Endothelial cell of umbilical vein (primary cell): ENCODE data around the gene BEST2. TPM values are rescaled to one million over a fixed set of nuclear protein-coding genes. Genes with fewer than 3 reads are reported as not detected.

ENCODE experiments used
- BruUV-seq: library from RNA; stranded (reverse); fragments of 400-500 nt; replicated peaks from 2 replicates; lab custom pipeline; 2021; lab: Mats Ljungman, UMichigan
- CTCF ChIA-PET: fragments of 300-600, 350-600 bp; sonication (Branson Sonifier 250); formaldehyde crosslinking; loops from one replicate; lab custom pipeline; 2021; ENCODE audit warnings: antibody characterized with exemption, inconsistent platforms; lab: Charles Lee
- POLR2A ChIA-PET: fragments of 300-600, 350-600 bp; sonication (Branson Sonifier 250); formaldehyde crosslinking; loops from one replicate; lab custom pipeline; 2021; ENCODE audit warnings: antibody characterized with exemption, inconsistent platforms; lab: Charles Lee
- DNase-seq: peaks from one replicate; pipeline ENCODE4 v3.0.0-alpha.2; 2011; ENCODE audit warnings: low read depth, low spot score
- FAIRE-seq: peaks from 2 replicates; lab custom pipeline; 2011; peaks lifted over from hg19 to GRCh38; lab: Jason Lieb, UNC
- H2AFZ ChIP-seq: 2 replicates; pipeline ENCODE4 v1.6.0; 2012; ENCODE audit warnings: low read depth, low read length, control low read depth, inconsistent platforms
- H3K27ac ChIP-seq: 2 replicates; pipeline ENCODE4 v1.5.1; 2011; ENCODE audit warnings: low read depth, mild to moderate bottlenecking, control low read depth, low read length, moderate library complexity; ENCODE audit not compliant: insufficient read depth
- H3K27me3 ChIP-seq, 2 experiments: 2 replicates each; pipeline versions ENCODE4 v1.6.0 to v1.6.1; 2011; ENCODE audit warnings: low read length in 2 of 2, mixed read lengths in 1 of 2; ENCODE audit not compliant: control insufficient read depth in 2 of 2, insufficient read depth in 2 of 2
- H3K36me3 ChIP-seq, 2 experiments: 2 replicates in 1 of 2; 3 replicates in 1 of 2; pipeline ENCODE4 v1.5.1; 2011; ENCODE audit warnings: low read length in 2 of 2, mild to moderate bottlenecking in 1 of 2, moderate library complexity in 1 of 2; ENCODE audit not compliant: control insufficient read depth in 2 of 2, insufficient read depth in 2 of 2; ENCODE audit errors: extremely low read depth in 1 of 2
- H3K4me1 ChIP-seq: 3 replicates; pipeline ENCODE4 v1.5.1; 2011; ENCODE audit warnings: mild to moderate bottlenecking, low read length; ENCODE audit not compliant: control insufficient read depth, insufficient read depth; ENCODE audit errors: extremely low read depth
- H3K4me2 ChIP-seq: 2 replicates; pipeline ENCODE4 v1.6.1; 2011; ENCODE audit warnings: low read length, control low read depth, mixed read lengths; ENCODE audit not compliant: insufficient read depth
- H3K4me3 ChIP-seq, 3 experiments: fragments of 200-600 bp in 1 of 3; sonication (generic), shearing (Covaris generic) in 1 of 3; replicated peaks in 1 of 3; 2 replicates each; pipeline ENCODE4 v1.5.1; 2011 to 2016; ENCODE audit warnings: control low read depth in 3 of 3, low read length in 3 of 3, mild to moderate bottlenecking in 2 of 3, inconsistent platforms in 1 of 3, low read depth in 1 of 3, moderate library complexity in 1 of 3; ENCODE audit not compliant: insufficient read depth in 1 of 3
- H3K79me2 ChIP-seq: 2 replicates; pipeline ENCODE4 v1.6.0; 2012; ENCODE audit warnings: low read length, inconsistent platforms; ENCODE audit not compliant: control insufficient read depth, insufficient read depth
- H3K9ac ChIP-seq: replicated peaks from 2 replicates; pipeline ENCODE3; 2011; ENCODE audit warnings: low read length, control low read depth; ENCODE audit not compliant: insufficient read depth; ENCODE audit errors: extremely low read depth
- H3K9me1 ChIP-seq: replicated peaks from 3 replicates; pipeline ENCODE4 v1.6.0; 2011; ENCODE audit warnings: mild to moderate bottlenecking, low read length; ENCODE audit not compliant: control insufficient read depth, insufficient read depth; ENCODE audit errors: extremely low read depth
- H3K9me3 ChIP-seq: replicated peaks from 2 replicates; pipeline ENCODE4 v1.5.1; 2012; ENCODE audit warnings: low read length, inconsistent platforms; ENCODE audit not compliant: control insufficient read depth, insufficient read depth
- H4K20me1 ChIP-seq: replicated peaks from 2 replicates; pipeline ENCODE3; 2011; ENCODE audit warnings: mild to moderate bottlenecking, low read length; ENCODE audit not compliant: control insufficient read depth, insufficient read depth; ENCODE audit errors: extremely low read depth
- CTCF ChIP-seq, 2 donors: IDR thresholded peaks; 1 replicate in 1 of 2; 2 replicates in 1 of 2; pipeline ENCODE4 v1.5.1; 2011; ENCODE audit warnings: low read length in 2 of 2, mild to moderate bottlenecking in 2 of 2, moderate library complexity in 2 of 2, control low read depth in 1 of 2, inconsistent platforms in 1 of 2, low read depth in 1 of 2; ENCODE audit not compliant: insufficient read depth in 1 of 2; ENCODE audit errors: extremely low read depth in 1 of 2
- EZH2 ChIP-seq: IDR thresholded peaks from 2 replicates; pipeline ENCODE4 v1.6.1; 2012; ENCODE audit warnings: borderline replicate concordance, low read depth, mild to moderate bottlenecking, moderate library complexity, low read length, inconsistent platforms; ENCODE audit not compliant: severe bottlenecking
- FOS ChIP-seq: IDR thresholded peaks from 2 replicates; pipeline ENCODE4 v1.6.1; 2011; ENCODE audit warnings: mild to moderate bottlenecking, low read length, moderate library complexity, borderline replicate concordance; ENCODE audit not compliant: insufficient read depth
- GATA2 ChIP-seq: IDR thresholded peaks from 2 replicates; pipeline ENCODE4 v1.7.0; 2011; ENCODE audit warnings: low read depth, mild to moderate bottlenecking, moderate library complexity, mixed read lengths, low read length; ENCODE audit not compliant: insufficient read length, insufficient read depth
- JUN ChIP-seq: IDR thresholded peaks from 2 replicates; pipeline ENCODE4 v1.6.1; 2011; ENCODE audit warnings: borderline replicate concordance, low read depth; ENCODE audit not compliant: insufficient read length, insufficient read depth
- MYC ChIP-seq: IDR thresholded peaks from one replicate; pipeline ENCODE4 v1.6.1; 2011; ENCODE audit warnings: mild to moderate bottlenecking, low read depth, low read length
- POLR2A ChIP-seq: IDR thresholded peaks from 2 replicates; pipeline ENCODE4 v1.6.1; 2012; ENCODE audit warnings: low read depth, mild to moderate bottlenecking, control low read depth, low read length
- POLR2AphosphoS5 ChIP-seq: IDR thresholded peaks from 2 replicates; pipeline ENCODE4 v1.6.1; 2012; ENCODE audit warnings: low read depth, mild to moderate bottlenecking, control low read depth, low read length, moderate library complexity; ENCODE audit not compliant: insufficient read depth
- dilution Hi-C: fragments of 300-500 bp; cut with MboI; formaldehyde crosslinking; loops from one replicate; pipeline ENCODE4 v1.15.0; 2019; ENCODE audit warnings: low sequenced_read_pairs; ENCODE audit not compliant: extremely low pct_ligation_motif_present
- intact Hi-C: fragments of 100-400 bp; cut with micrococcal nuclease; formaldehyde crosslinking; loops from one replicate; pipeline ENCODE4 v1.10.0; 2022
- polyA plus RNA-seq, 4 experiments: library from polyadenylated mRNA; depleted of rRNA in 3 of 4; stranded (reverse) in 3 of 4; unstranded in 1 of 4; fragments of >200 nt; gene quantifications; 2 replicates each; pipeline versions ENCODE4 v1.2.1 to v1.2.3, GENCODE V29; 2011 to 2012; ENCODE audit warnings: missing spikeins in 1 of 4
- total RNA-seq: library from RNA; stranded (reverse); gene quantifications from 2 replicates; pipeline ENCODE4 v1.2.3, GENCODE V29; 2021
- TF ChIP-seq, protein P1 (sequence below): IDR thresholded peaks from 2 replicates; pipeline ENCODE4 v1.6.1; 2011; ENCODE audit not compliant: insufficient read depth, insufficient read length

BEST2 gene
- total and polyA plus RNA-seq, 2 donors (not counting 3 experiments of a cell fraction or from before 2014, with no cell fraction given): not detected

DNA sequence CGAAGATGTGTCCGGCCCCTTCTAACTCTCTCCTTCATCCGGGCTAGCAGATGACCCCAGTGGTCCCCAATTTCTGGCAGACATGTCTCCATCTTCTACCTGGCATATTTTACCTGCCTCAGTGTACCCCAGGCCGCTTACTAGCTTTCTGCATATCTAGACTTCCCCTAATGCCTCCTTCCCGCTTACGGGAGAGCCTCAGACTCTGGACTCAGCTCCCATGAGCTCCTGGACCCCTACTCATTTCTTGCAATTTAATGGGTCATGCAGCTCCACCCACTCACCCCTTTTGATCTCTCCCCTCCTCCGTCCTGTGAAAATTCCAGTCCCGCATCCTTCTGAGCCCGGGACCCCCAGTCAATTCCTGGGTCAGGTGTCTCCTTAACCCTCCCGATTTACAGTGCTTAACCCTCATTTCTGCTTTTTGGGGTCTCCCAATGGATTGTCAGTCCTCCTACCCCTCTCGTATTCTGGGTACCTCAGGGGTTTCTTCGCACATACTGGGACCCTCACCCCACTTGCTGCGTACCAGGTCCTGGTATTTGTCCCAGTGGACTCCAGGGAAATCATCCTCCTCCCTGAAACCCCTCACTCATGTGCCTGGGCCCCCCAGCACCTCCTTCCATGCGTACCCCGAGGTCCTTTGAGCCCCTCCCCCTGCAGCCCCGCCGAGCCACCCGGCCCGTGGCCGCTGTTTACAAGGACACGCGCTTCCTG, 39.2 kb downstream of the BEST2 start:
- H2AFZ ChIP-seq: no peak overlapping the region
- H4K20me1 ChIP-seq: no peaks in the 10 kb centered on the region
- DNase-seq (no peak), FAIRE-seq (no peak)
- H3K4me1 ChIP-seq: peaks cover 35% of the 10 kb centered on the region
- no peaks in the 10 kb centered on the region for H3K9me3 ChIP-seq
- ChIA-PET POLR2A (interaction anchor here (0.9 to 4.1 kb wide), 13 partner anchors 8 to 359 kb away, joined by 3 to 94 read pairs (median 5); partner anchors contain the start of genes HOOK2, IER2 and STX10), CTCF (interaction anchor here (1.0 to 13.8 kb wide), 5 partner anchors 8 to 57 kb away, joined by 3 to 524 read pairs (median 21); partner anchors contain the start of gene HOOK2)
- intact Hi-C loops: loop anchor here (1.0 kb wide), 1 partner anchor 8 kb away; no protein-coding TSS in a partner anchor
- H3K9ac ChIP-seq: peak overlapping the region; percentile 66
- dilution Hi-C loops: no loop called here
- no TSS peak for BruUV-seq
- H3K4me3 ChIP-seq: peak overlapping the region in 2 of 3 experiments; percentile 37 to 44
- H3K9me1 ChIP-seq: no peaks in the 10 kb centered on the region
- no peak for TF ChIP-seq JUN
- TF ChIP-seq, protein P1, sequence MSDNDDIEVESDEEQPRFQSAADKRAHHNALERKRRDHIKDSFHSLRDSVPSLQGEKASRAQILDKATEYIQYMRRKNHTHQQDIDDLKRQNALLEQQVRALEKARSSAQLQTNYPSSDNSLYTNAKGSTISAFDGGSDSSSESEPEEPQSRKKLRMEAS: peak; percentile 66
- peak overlapping the region; percentile 65 for H3K27ac ChIP-seq
- peaks cover 14% of the 10 kb centered on the region for H3K79me2 ChIP-seq
- H3K36me3 ChIP-seq: no peaks in the 10 kb centered on the region
- H3K27me3 ChIP-seq: no peaks in the 10 kb centered on the region
- peak overlapping the region; percentile 61 for H3K4me2 ChIP-seq

GRCh38 chr19:12791345-12792050, 39.9 kb downstream of the BEST2 start, which contains the start of gene JUNB:
Gene JUNB (plus strand): TSS chr19:12791486. CDS start chr19:12791772, 286 bp downstream.
- H3K4me1 ChIP-seq: peaks cover 35% of the 10 kb centered on the region
- H3K4me2 ChIP-seq: peak within 1 kb of the TSS; percentile 61
- FAIRE-seq: peak; percentile 94
- TSS peak; percentile 57 for BruUV-seq
- intact Hi-C loops (loop anchor here (1.0 kb wide), 1 partner anchor 9 kb away; no protein-coding TSS in a partner anchor), dilution Hi-C loops (no loop called here)
- DNase-seq: peak; percentile 98
- no peaks in the 10 kb centered on the region for H3K9me3 ChIP-seq
- H3K36me3 ChIP-seq: no peaks in the 10 kb centered on the region
- H3K9ac ChIP-seq: peak within 1 kb of the TSS; percentile 74
- H3K9me1 ChIP-seq: no peaks in the 10 kb centered on the region
- ChIA-PET CTCF (interaction anchor here (0.7 to 13.8 kb wide), 6 partner anchors 9 to 128 kb away, joined by 3 to 524 read pairs (median 14); partner anchors contain the start of gene HOOK2), POLR2A (interaction anchor here (0.6 to 4.1 kb wide), 15 partner anchors 9 to 1212 kb away, joined by 3 to 94 read pairs (median 5); partner anchors contain the start of genes HOOK2, IER2 and STX10)
- H4K20me1 ChIP-seq: no peaks in the 10 kb centered on the region
- peak within 1 kb of the TSS; percentile 70 to 76 (median 71) for H3K4me3 ChIP-seq
- peak within 1 kb of the TSS; percentile 91 for H3K27ac ChIP-seq
- H2AFZ ChIP-seq: peak within 1 kb of the TSS; percentile 71
- peak; percentile 7 for TF ChIP-seq MYC
- TF ChIP-seq POLR2A: peak; percentile 100
- peak; percentile 100 for TF ChIP-seq POLR2AphosphoS5
- TF ChIP-seq FOS: peak; percentile 23
- no peak for TF ChIP-seq GATA2
- TF ChIP-seq JUN: no peak
- no peak for TF ChIP-seq EZH2
- TF ChIP-seq, protein P1: peak; percentile 2
- peak; percentile 4 to 12 for TF ChIP-seq CTCF (IDR thresholded peaks at IDR 0.05; ENCODE audit: extremely low read depth in 1 of 2, insufficient read depth in 1 of 2, low read depth in 1 of 2, low read length in 2 of 2)
- peaks cover 14% of the 10 kb centered on the region for H3K79me2 ChIP-seq
- no peaks in the 10 kb centered on the region for H3K27me3 ChIP-seq
